DOHH2 (cell line): ENCODE data around the gene SLC25A1.

Experiments used
- EZH2phosphoT487 ChIP-seq: fragments of 200-600 bp; sonication (generic); IDR thresholded peaks from 2 replicates; pipeline ENCODE4 v1.6.1; 2017; ENCODE audit warnings: borderline replicate concordance, mild to moderate bottlenecking, antibody characterized with exemption, low read length, moderate library complexity, mixed read lengths
- TF ChIP-seq, protein P1 (sequence below): fragments of 200-600 bp; sonication (generic); IDR thresholded peaks from one replicate; pipeline ENCODE4 v1.5.1; 2014; ENCODE audit warnings: antibody characterized with exemption, mild to moderate bottlenecking, low read depth, low read length; ENCODE audit not compliant: poor library complexity, severe bottlenecking

DNA sequence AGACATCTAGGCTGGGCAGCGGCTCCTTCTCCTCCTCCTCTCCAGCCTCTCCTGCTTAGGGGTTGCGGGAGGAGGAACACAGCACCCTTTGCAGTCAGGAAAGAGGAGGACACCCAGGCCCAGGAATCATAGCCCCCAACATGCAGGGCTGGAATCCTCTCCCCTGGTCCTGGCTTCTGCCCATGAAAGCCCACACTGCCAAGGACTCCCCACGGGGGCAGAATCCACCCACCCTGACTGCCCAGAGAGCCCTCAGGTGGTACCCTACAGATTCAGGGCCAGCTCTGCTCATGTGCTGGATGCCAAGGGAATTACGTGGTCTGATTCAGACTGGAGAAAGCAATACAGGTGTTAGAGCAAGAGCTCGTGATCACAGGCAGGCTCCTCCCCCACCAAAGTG, 38.6 kb downstream of the SLC25A1 start:
- TF ChIP-seq, protein P1, sequence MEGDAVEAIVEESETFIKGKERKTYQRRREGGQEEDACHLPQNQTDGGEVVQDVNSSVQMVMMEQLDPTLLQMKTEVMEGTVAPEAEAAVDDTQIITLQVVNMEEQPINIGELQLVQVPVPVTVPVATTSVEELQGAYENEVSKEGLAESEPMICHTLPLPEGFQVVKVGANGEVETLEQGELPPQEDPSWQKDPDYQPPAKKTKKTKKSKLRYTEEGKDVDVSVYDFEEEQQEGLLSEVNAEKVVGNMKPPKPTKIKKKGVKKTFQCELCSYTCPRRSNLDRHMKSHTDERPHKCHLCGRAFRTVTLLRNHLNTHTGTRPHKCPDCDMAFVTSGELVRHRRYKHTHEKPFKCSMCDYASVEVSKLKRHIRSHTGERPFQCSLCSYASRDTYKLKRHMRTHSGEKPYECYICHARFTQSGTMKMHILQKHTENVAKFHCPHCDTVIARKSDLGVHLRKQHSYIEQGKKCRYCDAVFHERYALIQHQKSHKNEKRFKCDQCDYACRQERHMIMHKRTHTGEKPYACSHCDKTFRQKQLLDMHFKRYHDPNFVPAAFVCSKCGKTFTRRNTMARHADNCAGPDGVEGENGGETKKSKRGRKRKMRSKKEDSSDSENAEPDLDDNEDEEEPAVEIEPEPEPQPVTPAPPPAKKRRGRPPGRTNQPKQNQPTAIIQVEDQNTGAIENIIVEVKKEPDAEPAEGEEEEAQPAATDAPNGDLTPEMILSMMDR: no peak
- no peak for TF ChIP-seq EZH2phosphoT487
